Amniotic stem cell (primary cell): ENCODE data around the gene B4GALT5.
A peak's percentile ranks its signal among the peaks of the same experiment; 100 is the strongest.

Source experiments
- DNase-seq: peaks from one replicate; lab custom pipeline; 2025; lab: John Stamatoyannopoulos, UW

The B4GALT5 gene

GRCh38 chr20:49584418-49585382 is 129.0 kb downstream of the B4GALT5 start:
- DNase-seq: no peak

GRCh38 chr20:49583669-49584417 is 129.8 kb downstream of the B4GALT5 start:
- peak; percentile 59 for DNase-seq

- DNase-seq: no peak
Measured at GRCh38 chr20:49583343-49583668, 130.4 kb downstream of the B4GALT5 start.
